ENCODE data around the gene SMAD6. TPM values are rescaled to one million over a fixed set of nuclear protein-coding genes. Genes with fewer than 3 reads are reported as not detected.
"Not testable (repeated sequence)": the region's sequence is repeated elsewhere in the genome, so short reads cannot be mapped to it uniquely, and the experiment has no call there.

Gene SMAD6
- polyA plus RNA-seq, 1 donor, result 3.7 TPM

DNA sequence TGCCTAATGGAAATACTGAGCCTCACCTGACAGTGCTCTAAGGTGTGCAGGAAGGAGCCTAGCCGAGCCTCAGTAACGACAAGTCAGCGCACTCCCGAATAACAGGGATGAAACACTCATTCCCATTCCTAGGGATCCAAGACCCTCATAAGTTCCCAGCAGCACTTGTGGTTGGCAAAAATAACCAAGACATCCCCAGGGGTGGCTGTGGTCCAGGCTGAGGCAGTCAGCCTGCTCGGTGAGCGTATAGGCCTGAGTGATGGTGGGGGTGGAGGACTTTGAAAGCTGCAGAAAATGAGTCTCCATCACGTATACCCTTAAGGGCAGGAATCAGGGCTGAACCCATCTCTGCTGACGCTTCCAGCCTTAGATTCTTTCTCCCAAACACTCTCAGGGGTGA lies 120.1 kb downstream of the SMAD6 start:
- no peak for DNase-seq (ENCODE audit: low read depth)

DNA sequence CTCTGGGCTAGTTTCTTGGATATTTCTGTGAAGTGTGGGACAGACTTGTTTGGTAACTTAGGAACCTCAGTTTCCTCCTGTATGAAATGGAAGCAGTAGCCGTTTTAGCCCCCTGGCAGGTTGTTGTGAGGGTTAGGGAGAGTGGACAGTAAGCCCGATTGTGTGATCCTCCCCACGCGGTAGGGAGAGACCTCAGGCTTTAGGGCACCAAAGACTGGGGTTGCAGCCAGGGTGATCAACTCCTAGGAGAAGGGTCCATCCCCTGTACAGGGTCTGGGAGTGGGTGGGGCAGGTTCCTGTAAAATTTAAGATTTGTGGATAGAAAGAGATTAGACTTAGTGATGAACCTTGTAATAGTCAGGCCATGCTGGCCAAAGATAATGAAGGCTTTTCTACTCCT lies 120.5 kb downstream of the SMAD6 start:
- no peak for DNase-seq (ENCODE audit: low read depth)

DNA sequence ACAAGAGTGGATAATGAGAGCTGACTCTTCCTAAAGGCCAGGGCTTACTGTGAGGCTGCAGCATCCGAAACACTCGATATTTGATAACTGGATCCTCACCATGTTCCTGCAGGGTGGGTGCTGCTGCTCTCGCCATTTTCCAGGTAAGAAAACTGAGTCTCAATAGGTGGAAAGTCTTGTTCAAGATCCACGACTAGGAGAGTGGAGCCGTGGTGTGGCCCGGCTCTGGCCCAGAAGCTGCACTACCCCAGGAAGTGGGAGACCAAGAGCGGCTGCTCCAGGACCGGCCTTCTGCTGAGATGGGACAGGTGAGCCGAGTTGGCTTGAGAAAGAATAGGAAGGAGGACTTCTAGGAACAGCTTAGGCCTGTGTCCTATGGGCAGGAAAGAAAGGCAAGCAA lies 121.6 kb downstream of the SMAD6 start:
- DNase-seq (ENCODE audit: low read depth), result no peak

DNA sequence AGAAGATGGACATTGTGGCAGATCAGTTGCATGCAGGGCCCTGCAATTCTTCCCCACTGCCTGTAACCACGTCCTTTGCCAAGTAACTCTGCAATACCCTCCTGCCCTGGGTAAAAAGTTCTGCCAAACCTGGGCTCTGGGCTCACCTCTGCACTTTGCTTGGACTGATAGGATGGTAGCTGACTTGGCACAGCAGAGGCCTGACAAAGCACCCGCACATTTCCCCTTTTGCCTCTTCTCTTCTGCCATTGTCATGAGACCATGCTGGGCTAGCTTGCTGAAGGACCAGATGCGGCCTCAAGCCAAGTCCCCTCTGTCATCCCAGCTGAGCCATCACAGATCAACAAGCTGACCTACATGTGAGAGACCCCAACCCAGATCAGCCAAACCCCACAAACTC lies 122.4 kb downstream of the SMAD6 start:
- no peak for DNase-seq (ENCODE audit: low read depth)

DNA sequence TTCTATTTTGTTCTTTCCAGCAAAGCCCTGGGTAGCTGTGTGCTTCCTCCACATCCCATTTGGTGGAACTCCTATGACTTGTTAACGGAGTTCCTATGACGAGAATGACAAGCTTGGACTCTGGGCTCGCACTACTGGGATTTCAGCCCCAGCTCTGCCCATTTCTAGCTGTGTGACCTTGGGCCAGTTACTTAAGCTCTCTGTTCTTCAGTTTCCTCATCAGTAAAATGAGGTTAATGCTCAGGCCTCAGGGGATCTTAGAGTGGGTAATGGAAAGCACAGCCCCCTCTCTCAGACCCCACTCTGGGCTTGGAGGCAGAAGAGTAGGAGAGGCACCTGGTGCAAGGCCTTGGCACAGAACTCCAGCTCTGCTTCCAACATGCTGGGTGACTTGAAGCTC lies 123.1 kb downstream of the SMAD6 start:
- no peak for DNase-seq (ENCODE audit: low read depth)

DNA sequence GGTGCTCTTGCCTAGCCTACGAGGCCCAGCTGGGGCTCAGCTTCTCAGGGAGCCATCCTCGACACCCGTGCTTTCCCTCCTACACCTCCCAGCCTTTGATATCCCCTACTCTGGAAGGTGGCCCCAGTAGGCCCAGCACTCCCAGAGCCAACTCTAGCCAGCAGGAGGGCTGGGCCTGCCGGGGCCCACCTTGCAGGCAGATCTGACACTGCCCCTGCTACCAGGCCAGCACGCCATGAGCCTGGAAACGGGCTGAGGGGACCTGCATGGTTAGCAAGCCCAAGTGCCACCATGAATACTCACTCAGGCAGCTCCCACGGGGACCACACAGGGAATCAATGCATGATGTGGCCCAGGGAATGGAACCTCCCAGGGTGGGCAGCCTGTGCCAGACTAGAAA lies 123.7 kb downstream of the SMAD6 start:
- DNase-seq (ENCODE audit: low read depth), result no peak

DNA sequence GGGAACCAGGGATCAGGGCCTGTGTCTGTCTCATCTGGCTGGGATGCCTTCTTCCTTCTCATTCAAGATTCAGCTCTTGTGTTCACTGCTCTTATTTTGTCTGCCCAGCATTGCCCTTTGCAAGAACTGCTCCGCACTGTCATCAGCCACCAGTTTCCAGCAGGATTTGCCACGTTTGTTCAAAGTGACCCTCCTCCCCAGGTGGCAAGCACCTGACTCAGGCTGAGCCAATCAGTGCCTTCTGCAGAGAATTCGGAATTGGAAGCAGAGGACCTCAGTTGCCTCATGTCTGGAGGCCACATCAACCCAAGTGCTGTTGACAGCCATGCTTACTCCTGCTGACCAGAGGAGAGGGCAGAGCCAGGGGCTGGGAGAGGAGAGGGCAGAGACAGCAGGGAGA lies 124.5 kb downstream of the SMAD6 start:
- no peak for DNase-seq (ENCODE audit: low read depth)

DNA sequence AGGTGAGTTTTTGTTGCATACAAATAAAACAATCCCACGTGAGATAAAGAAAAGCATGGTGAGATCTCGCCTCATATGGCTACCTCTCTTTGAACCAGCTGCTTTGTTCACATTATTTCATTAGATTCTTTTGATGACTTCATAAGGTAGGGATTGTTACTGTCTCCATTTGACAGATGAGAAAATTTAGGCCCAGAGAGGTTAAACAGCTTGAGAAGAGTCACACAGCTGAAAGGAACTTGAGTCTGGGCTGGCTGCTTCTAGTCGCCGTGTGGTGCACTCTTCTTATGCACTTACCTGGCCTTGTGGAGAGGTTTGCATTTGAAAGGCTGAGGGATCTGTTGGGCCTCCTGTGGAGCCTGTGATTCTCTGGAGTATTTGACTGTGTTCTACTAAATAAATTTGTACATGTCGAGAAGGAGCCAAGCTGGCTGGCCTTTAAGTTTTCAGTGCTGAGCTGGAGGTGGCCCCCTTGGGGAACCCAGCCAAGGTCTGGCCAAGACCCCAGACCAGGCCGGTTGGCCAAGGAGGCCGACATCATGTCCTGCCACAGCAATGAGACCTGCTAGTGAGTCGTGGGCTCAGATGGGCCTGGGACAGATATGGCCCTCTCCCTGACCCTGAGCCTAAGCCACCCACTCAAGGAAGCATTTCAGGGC lies 125.1 kb downstream of the SMAD6 start:
- no peak for DNase-seq (ENCODE audit: low read depth)

DNA sequence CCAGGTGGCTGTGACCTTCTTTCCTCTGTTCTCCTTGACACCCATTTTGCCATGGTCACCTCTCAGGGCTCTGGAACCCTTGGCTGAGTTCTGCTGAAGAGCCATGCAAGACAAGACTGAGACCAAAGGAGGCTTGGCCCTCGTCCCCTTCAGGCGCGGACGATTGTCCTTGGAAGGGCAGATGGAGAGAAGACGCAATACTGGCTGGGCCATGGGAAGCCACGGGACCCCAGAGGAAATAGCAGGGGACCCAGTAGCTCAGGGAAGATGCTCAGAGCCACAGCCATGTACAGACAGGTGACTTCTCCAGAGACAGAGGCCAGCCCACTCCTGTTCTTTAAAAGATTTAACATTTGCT lies 125.6 kb downstream of the SMAD6 start:
- no peak for DNase-seq (ENCODE audit: low read depth)

DNA sequence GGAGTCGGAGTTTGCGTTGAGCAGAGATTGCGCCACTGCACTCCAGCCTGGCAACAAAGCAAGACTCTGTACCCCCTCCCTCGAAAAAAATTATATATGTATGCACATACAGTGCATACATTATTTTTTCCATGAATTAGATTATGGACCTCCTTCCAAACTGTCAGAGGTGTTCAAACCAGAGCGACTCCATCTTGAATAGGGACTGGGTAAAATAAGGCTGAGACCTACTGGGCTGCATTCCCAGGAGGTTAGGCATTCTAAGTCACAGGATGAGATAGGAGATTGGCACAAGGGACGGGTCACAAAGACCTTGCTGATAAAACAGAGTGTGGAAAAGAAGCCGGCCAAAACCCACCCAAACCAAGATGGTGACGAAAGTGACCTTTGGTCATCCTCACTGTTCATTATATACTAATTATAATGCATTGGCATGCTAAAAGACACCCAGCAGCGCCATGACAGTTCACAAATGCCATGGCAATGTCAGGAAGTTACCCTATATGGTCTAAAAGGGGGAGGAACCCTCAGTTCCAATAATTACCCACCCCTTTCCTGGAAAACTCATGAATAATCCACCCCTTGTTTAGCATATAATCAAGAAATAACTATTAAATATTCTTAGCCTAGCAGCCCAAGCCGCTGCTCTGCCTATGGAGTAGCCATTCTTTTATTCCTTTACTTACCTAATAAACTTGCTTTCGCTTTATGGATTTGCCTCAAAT lies 126.9 kb downstream of the SMAD6 start:
- DNase-seq (ENCODE audit: low read depth), result not testable (repeated sequence)

DNA sequence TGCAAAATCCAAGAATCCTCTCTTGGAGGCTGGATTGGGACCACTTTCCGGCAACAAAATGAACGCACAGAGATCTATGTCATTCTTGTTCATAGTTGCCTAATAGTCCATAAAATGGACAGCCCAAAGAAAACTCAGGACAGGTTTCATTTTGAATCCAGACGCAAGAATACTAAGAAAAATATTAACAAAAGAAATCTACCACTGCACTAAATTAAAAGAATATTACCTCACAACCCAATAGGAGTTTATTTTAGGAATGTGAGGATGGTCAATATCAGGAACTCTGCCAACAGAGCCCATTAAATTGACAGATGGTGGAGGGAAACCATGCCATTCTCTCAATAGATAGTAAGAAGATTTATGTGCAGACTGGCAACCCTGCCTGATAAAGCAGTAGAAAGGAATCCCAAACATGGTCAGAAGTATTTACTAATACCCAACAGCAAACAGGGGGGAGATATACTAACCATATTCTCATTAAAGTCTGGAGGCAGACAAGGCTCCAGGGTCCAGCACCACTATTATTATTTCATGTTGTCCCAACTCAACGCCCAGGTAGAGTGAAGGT lies 127.6 kb downstream of the SMAD6 start:
- DNase-seq (ENCODE audit: low read depth), result no peak

DNA sequence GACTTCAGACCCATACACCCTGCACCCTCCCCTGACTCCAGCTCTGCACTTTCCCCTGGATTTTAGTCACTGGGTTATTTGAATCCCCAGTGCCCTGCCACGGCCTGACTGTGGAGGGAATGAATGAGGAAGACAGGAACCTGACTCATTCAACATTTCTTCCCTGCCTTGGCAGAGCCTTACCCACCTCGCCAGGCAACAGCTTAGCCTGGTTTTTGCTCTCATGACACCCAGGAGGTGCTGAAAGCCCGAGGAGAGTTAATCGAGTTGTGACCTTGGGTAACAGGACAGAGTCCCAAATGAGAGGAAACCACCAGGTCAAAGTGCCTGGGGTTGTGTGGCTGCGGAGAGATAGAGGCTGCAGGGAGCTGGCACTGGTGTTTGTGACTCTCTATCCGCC lies 128.3 kb downstream of the SMAD6 start:
- DNase-seq (ENCODE audit: low read depth), result no peak

DNA sequence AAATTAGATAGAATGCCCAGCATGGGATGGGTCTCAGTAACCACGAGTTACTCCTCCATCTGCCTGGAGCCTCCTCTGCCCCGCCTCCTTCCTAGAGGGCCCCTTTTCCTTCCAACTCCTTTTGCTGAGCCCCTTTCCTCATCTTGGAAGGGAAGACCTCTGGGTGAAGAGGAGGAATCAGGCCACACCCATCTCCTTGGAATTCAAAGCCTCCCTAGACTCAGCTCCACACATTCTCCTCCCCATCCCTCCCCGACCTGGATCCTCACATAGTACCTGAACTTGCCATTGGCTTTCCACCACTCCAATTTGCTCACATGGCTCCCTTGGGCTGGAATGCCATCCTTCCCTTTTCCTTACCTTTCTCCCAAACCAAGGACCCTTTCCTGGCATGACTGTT lies 128.8 kb downstream of the SMAD6 start:
- no peak for DNase-seq (ENCODE audit: low read depth)

DNA sequence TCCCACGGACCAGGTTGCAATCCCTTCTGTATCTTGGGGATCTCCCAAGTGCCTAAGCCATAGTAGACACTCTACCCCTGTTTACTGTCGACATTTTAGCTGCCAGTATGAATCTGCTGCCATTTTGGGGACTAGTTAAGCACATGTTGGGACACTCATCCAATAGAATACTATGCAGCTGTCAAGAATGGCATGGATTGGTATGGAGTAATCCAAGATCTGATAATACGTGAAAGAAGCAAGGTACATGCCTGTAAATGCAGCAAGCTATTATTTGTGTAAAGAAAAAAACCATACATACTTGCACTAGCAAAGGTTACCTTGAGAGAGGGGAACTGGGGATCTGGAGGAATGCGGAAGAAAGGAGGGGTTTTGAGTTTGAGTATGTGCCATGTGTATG lies 129.3 kb downstream of the SMAD6 start:
- no peak for DNase-seq (ENCODE audit: low read depth)

DNA sequence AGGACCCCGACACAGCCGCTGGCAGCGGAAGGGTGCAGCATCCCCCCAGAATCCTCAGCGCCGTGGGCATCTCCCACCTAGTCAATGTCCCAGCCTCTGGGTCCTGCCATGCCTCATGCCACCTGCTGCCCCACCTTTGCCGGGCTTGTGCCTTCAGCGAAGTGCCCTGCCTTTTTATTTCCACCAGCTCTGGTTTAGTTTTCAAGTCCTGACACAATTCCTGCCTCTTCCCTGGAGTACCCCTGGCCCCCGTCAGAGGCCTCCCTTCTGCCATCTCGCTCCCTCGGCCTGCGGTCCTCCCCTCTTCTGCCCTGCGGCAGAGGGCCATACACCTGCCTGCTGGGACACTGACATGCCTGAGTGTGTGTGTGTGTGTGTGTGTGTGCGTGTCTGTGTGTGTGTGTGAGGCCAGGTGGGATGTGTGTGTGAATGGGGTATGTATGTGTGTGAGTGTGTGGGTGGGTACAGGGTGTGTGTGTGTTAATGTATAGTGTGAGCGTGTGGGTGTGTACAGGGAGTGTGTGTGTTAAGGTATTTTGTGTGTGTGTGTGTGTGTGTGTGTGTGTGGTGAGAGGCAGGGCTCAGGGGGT lies 129.9 kb downstream of the SMAD6 start:
- DNase-seq (ENCODE audit: low read depth), result no peak

Other genes with a start within 250 kb of the SMAD6 start
- gene SNAPC5, start 204.5 kb upstream of the SMAD6 start, polyA plus RNA-seq (ENCODE audit: insufficient read length), result 33.7 TPM
- 6,035 TPM for gene RPL4, start 197.4 kb upstream of the SMAD6 start, polyA plus RNA-seq (ENCODE audit: insufficient read length)
- 13.4 TPM for gene ZWILCH, start 196.9 kb upstream of the SMAD6 start, polyA plus RNA-seq (ENCODE audit: insufficient read length)
- 0.14 TPM for gene LCTL, start 136.2 kb upstream of the SMAD6 start, polyA plus RNA-seq (ENCODE audit: insufficient read length)